HepG2 (cell line): ENCODE measurements around the gene ALX4.

ENCODE experiments used
- NFE2 ChIP-seq: sonication (generic); formaldehyde crosslinking; IDR thresholded peaks from 2 replicates; pipeline ENCODE4 v1.4.0; 2020; ENCODE audit warnings: missing genetic modification reagents
- POLR2A ChIP-seq, 2 experiments: IDR thresholded peaks; 2 replicates each; pipeline ENCODE4 v1.6.1; 2011; ENCODE audit warnings: low read depth in 2 of 2, low read length in 2 of 2, mild to moderate bottlenecking in 1 of 2, moderate library complexity in 1 of 2; ENCODE audit not compliant: insufficient read depth in 1 of 2
- RNF2 ChIP-seq: fragments of 450-650 bp; conservative IDR thresholded peaks from 2 replicates; pipeline ENCODE4 v1.6.1; 2016; ENCODE audit warnings: low read depth
- RXRA ChIP-seq: sonication (generic); formaldehyde crosslinking; IDR thresholded peaks from 2 replicates; pipeline ENCODE4 v1.5.1; 2020; ENCODE audit warnings: missing genetic modification reagents
- ZNF143 ChIP-seq: sonication (generic); formaldehyde crosslinking; IDR thresholded peaks from 2 replicates; pipeline ENCODE4 v1.4.0; 2020; ENCODE audit warnings: missing genetic modification reagents
- TF ChIP-seq, protein P1 (sequence below): sonication (generic); formaldehyde crosslinking; IDR thresholded peaks from 2 replicates; pipeline ENCODE4 v1.8.0; 2023; ENCODE audit warnings: mild to moderate bottlenecking, missing genetic modification reagents

DNA sequence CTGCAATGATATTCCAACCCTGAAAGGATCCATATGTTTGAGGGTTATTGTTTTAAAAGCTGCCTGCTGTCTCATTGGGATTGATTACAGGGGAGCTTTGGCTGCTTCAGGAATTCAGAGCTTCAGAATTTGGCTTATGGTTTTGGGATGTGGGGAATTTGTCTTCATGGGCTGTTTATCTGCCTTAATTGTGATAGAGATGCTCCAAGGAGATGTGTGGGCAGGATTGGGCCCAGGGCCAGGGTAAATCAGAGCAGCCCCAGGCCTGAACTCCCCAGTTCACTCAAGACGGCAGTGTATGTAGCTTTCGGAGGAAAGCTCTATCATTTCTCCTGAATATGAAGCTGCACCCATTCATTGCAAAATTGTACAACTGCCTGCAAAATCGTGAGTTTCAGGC is 88.5 kb downstream of the ALX4 start:
- no peak for TF ChIP-seq RNF2
- TF ChIP-seq, protein P1, sequence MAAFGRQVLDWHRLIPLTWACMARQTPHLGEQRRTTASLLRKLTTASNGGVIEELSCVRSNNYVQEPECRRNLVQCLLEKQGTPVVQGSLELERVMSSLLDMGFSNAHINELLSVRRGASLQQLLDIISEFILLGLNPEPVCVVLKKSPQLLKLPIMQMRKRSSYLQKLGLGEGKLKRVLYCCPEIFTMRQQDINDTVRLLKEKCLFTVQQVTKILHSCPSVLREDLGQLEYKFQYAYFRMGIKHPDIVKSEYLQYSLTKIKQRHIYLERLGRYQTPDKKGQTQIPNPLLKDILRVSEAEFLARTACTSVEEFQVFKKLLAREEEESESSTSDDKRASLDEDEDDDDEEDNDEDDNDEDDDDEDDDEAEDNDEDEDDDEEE (CRISPR knock-in tag) = no peak
- TF ChIP-seq NFE2 = no peak
- no peak for TF ChIP-seq RXRA (CRISPR knock-in tag)
- TF ChIP-seq ZNF143 (CRISPR knock-in tag) = no peak
- TF ChIP-seq POLR2A (IDR thresholded peaks at IDR 0.05; ENCODE audit: insufficient read depth in 1 of 2, low read depth in 2 of 2, low read length in 2 of 2) = no peak
